Mononuclear cell (primary cell): ENCODE data around the gene OR8G5. TPM values are rescaled to one million over a fixed set of nuclear protein-coding genes. Genes with fewer than 3 reads are reported as not detected.
"Not testable (repeated sequence)": the region's sequence is repeated elsewhere in the genome, so short reads cannot be mapped to it uniquely, and the experiment has no call there.

Source experiments
- H3K27me3 ChIP-seq: 2 replicates; pipeline ENCODE4 v1.6.0; 2011; ENCODE audit warnings: low read length, control low read depth; ENCODE audit not compliant: insufficient read depth
- H3K4me1 ChIP-seq: 2 replicates; pipeline ENCODE4 v1.5.1; 2011; ENCODE audit warnings: mild to moderate bottlenecking, low read length, control low read depth; ENCODE audit not compliant: insufficient read depth
- H3K4me3 ChIP-seq: 2 replicates; pipeline ENCODE4 v1.5.1; 2011; ENCODE audit warnings: mild to moderate bottlenecking, low read length, moderate library complexity
- H3K9me3 ChIP-seq: 2 replicates; pipeline ENCODE4 v1.5.1; 2011; ENCODE audit warnings: low read depth, mild to moderate bottlenecking, control low read depth, low read length
- total RNA-seq: library from RNA; depleted of rRNA; stranded (reverse); fragments of >200 nt; gene quantifications from one replicate; pipeline ENCODE4 v1.2.3, GENCODE V29; 2012

OR8G5 gene
- total RNA-seq, 1 donor, result not detected

GRCh38 chr11:124270886-124271285 is 14.7 kb downstream of the OR8G5 start:
- H3K9me3 ChIP-seq, H3K4me3 ChIP-seq, H3K4me1 ChIP-seq, H3K27me3 ChIP-seq: not testable (repeated sequence)

GRCh38 chr11:124274000-124274399 is 17.8 kb downstream of the OR8G5 start:
- Histone ChIP-seq H3K27me3 (no peaks in the 10 kb centered on the region), H3K9me3 (no peaks in the 10 kb centered on the region), H3K4me3 (no peak overlapping the region), H3K4me1 (no peaks in the 10 kb centered on the region)

- Histone ChIP-seq H3K9me3 (no peaks in the 10 kb centered on the region), H3K4me3 (no peak overlapping the region), H3K4me1 (no peaks in the 10 kb centered on the region), H3K27me3 (no peaks in the 10 kb centered on the region)
Observed at GRCh38 chr11:124276081-124276480, 19.9 kb downstream of the OR8G5 start.

GRCh38 chr11:124277207-124277606 is 21.0 kb downstream of the OR8G5 start:
- Histone ChIP-seq H3K4me3 (no peak overlapping the region), H3K4me1 (no peaks in the 10 kb centered on the region), H3K9me3 (no peaks in the 10 kb centered on the region), H3K27me3 (no peaks in the 10 kb centered on the region)

GRCh38 chr11:124277804-124278203 is 21.6 kb downstream of the OR8G5 start:
- Histone ChIP-seq H3K9me3 (no peaks in the 10 kb centered on the region), H3K4me1 (no peaks in the 10 kb centered on the region)

GRCh38 chr11:124278261-124278660 is 22.1 kb downstream of the OR8G5 start:
- H3K4me3 ChIP-seq, result no peak overlapping the region
- no peaks in the 10 kb centered on the region for H3K9me3 ChIP-seq
- no peaks in the 10 kb centered on the region for H3K4me1 ChIP-seq
- H3K27me3 ChIP-seq, result no peaks in the 10 kb centered on the region

More at GRCh38 chr11:124277804-124278203, 21.6 kb downstream of the OR8G5 start:
- Histone ChIP-seq H3K27me3 (no peaks in the 10 kb centered on the region), H3K4me3 (no peak overlapping the region)

- Histone ChIP-seq H3K4me3 (no peak overlapping the region), H3K9me3 (no peaks in the 10 kb centered on the region), H3K27me3 (no peaks in the 10 kb centered on the region), H3K4me1 (no peaks in the 10 kb centered on the region)
Observed at GRCh38 chr11:124285610-124286344, 29.6 kb downstream of the OR8G5 start.

- no peaks in the 10 kb centered on the region for H3K9me3 ChIP-seq
- H3K4me1 ChIP-seq, result no peaks in the 10 kb centered on the region
- no peaks in the 10 kb centered on the region for H3K27me3 ChIP-seq
- no peak overlapping the region for H3K4me3 ChIP-seq
Observed at GRCh38 chr11:124294687-124295086, 38.5 kb downstream of the OR8G5 start.

- Histone ChIP-seq H3K27me3 (no peaks in the 10 kb centered on the region), H3K9me3 (no peaks in the 10 kb centered on the region), H3K4me1 (no peaks in the 10 kb centered on the region), H3K4me3 (no peak overlapping the region)
Observed at GRCh38 chr11:124296016-124296415, 39.8 kb downstream of the OR8G5 start.

GRCh38 chr11:124297921-124298320 is 41.7 kb downstream of the OR8G5 start:
- Histone ChIP-seq H3K4me1 (no peaks in the 10 kb centered on the region), H3K9me3 (no peaks in the 10 kb centered on the region), H3K4me3 (no peak overlapping the region), H3K27me3 (no peaks in the 10 kb centered on the region)

- H3K4me1 ChIP-seq, result no peaks in the 10 kb centered on the region
- H3K9me3 ChIP-seq, result no peaks in the 10 kb centered on the region
- no peaks in the 10 kb centered on the region for H3K27me3 ChIP-seq
- H3K4me3 ChIP-seq, result no peak overlapping the region
Observed at GRCh38 chr11:124301548-124301947, 45.4 kb downstream of the OR8G5 start.

- H3K4me1 ChIP-seq, result no peaks in the 10 kb centered on the region
- no peak overlapping the region for H3K4me3 ChIP-seq
- no peaks in the 10 kb centered on the region for H3K9me3 ChIP-seq
- no peaks in the 10 kb centered on the region for H3K27me3 ChIP-seq
Observed at GRCh38 chr11:124302347-124303125, 46.4 kb downstream of the OR8G5 start.

GRCh38 chr11:124307093-124307492 is 50.9 kb downstream of the OR8G5 start:
- Histone ChIP-seq H3K4me3 (no peak overlapping the region), H3K9me3 (no peaks in the 10 kb centered on the region), H3K4me1 (no peaks in the 10 kb centered on the region), H3K27me3 (no peaks in the 10 kb centered on the region)

GRCh38 chr11:124310721-124311120 is 54.5 kb downstream of the OR8G5 start:
- Histone ChIP-seq H3K4me1 (no peaks in the 10 kb centered on the region), H3K27me3 (no peaks in the 10 kb centered on the region), H3K9me3 (no peaks in the 10 kb centered on the region), H3K4me3 (no peak overlapping the region)

GRCh38 chr11:124311269-124311668 is 55.1 kb downstream of the OR8G5 start:
- Histone ChIP-seq H3K4me1 (no peaks in the 10 kb centered on the region), H3K9me3 (no peaks in the 10 kb centered on the region), H3K27me3 (no peaks in the 10 kb centered on the region), H3K4me3 (no peak overlapping the region)

- Histone ChIP-seq H3K4me1 (no peaks in the 10 kb centered on the region), H3K4me3 (no peak overlapping the region), H3K27me3 (no peaks in the 10 kb centered on the region), H3K9me3 (no peaks in the 10 kb centered on the region)
Observed at GRCh38 chr11:124311670-124312069, 55.5 kb downstream of the OR8G5 start.
